ENCODE data around the gene APOM.

APOM gene

GRCh38 chr6:31705931-31706330 lies 50.2 kb downstream of the APOM start (continued):
- TF ChIP-seq SCRT1 (tag by site-specific recombination; IDR thresholded peaks at IDR 0.05; ENCODE audit: borderline replicate concordance), result no peak

- POLR2A ChIA-PET, result interaction anchor here (0.6 to 1.6 kb wide), 5 partner anchors 22 to 121 kb away, joined by 3 to 6 read pairs (median 5); partner anchors contain the start of genes CLIC1, DDAH2 and HSPA1B
- H3K36me3 ChIP-seq (ENCODE audit: control insufficient read depth in 2 of 2, insufficient read depth in 1 of 2, low read length in 2 of 2), result no peaks in the 10 kb centered on the region
- CTCF ChIA-PET, result interaction anchor here (0.7 to 1.2 kb wide), 2 partner anchors 63 to 246 kb away, joined by 3 to 4 read pairs; no protein-coding TSS in a partner anchor
- no peaks in the 10 kb centered on the region for H3K9me3 ChIP-seq (ENCODE audit: control insufficient read depth, insufficient read depth, low read depth, low read length)
- H3K4me3 ChIP-seq (ENCODE audit: low read depth, low read length), result no peak within 1 kb of the TSS
- no peaks in the 10 kb centered on the region for H3K4me1 ChIP-seq (ENCODE audit: control insufficient read depth, insufficient read depth, low read length)
- H3K27ac ChIP-seq (ENCODE audit: extremely low read depth, low read depth, low read length), result no peak within 1 kb of the TSS
- TF ChIP-seq ZNF26 (tag by site-specific recombination; IDR thresholded peaks at IDR 0.05) (no peak), ZNF362 (tag by site-specific recombination; IDR thresholded peaks at IDR 0.05) (no peak)
These were observed 50.9 kb downstream of the APOM start, which contains the start of gene LY6G6F for GRCh38 chr6:31706599-31706998. Gene LY6G6F (plus strand): TSS chr6:31706866. CDS start chr6:31706907, 41 bp downstream.

GRCh38 chr6:31707701-31708100 lies 52.0 kb downstream of the APOM start:
- Histone ChIP-seq H3K9me3 (ENCODE audit: control insufficient read depth, insufficient read depth, low read depth, low read length) (no peaks in the 10 kb centered on the region), H3K27ac (ENCODE audit: extremely low read depth, low read depth, low read length) (no peak overlapping the region), H3K4me1 (ENCODE audit: control insufficient read depth, insufficient read depth, low read length) (no peaks in the 10 kb centered on the region), H3K4me3 (ENCODE audit: low read depth, low read length) (no peak overlapping the region), H3K36me3 (ENCODE audit: control insufficient read depth in 2 of 2, insufficient read depth in 1 of 2, low read length in 2 of 2) (no peaks in the 10 kb centered on the region)
- ChIA-PET CTCF (no interaction called here), POLR2A (interaction anchor here (1.6 kb wide), 1 partner anchor 28 kb away, joined by 3 read pairs; the partner anchor contains the start of gene CLIC1)
- no peak for TF ChIP-seq ZNF2 (tag by site-specific recombination; IDR thresholded peaks at IDR 0.05)
- TF ChIP-seq ZNF174 (tag by site-specific recombination; IDR thresholded peaks at IDR 0.05), result no peak
- TF ChIP-seq ZNF266 (tag by site-specific recombination; IDR thresholded peaks at IDR 0.05; ENCODE audit: low read depth), result no peak
- no peak for TF ChIP-seq ZNF214 (tag by site-specific recombination; IDR thresholded peaks at IDR 0.05; ENCODE audit: borderline replicate concordance)
- TF ChIP-seq ZNF157 (tag by site-specific recombination; IDR thresholded peaks at IDR 0.05), result no peak
- TF ChIP-seq SCRT2 (tag by site-specific recombination; IDR thresholded peaks at IDR 0.05), result no peak
- TF ChIP-seq ZNF585B (tag by site-specific recombination; IDR thresholded peaks at IDR 0.05), result no peak
- TF ChIP-seq GFI1B (tag by site-specific recombination; IDR thresholded peaks at IDR 0.05), result no peak
- TF ChIP-seq ZNF560 (tag by site-specific recombination; IDR thresholded peaks at IDR 0.05; ENCODE audit: borderline replicate concordance), result no peak
- TF ChIP-seq ZEB2 (tag by site-specific recombination; IDR thresholded peaks at IDR 0.05), result no peak
- no peak for TF ChIP-seq ZBTB6 (tag by site-specific recombination; IDR thresholded peaks at IDR 0.05)
- no peak for TF ChIP-seq ZNF302 (tag by site-specific recombination; IDR thresholded peaks at IDR 0.05; ENCODE audit: low read depth)
- no peak for TF ChIP-seq ZNF624 (tag by site-specific recombination; IDR thresholded peaks at IDR 0.05)
- no peak for TF ChIP-seq ZNF488 (tag by site-specific recombination; IDR thresholded peaks at IDR 0.05)
- TF ChIP-seq ZSCAN30 (tag by site-specific recombination; IDR thresholded peaks at IDR 0.05), result no peak
- no peak for TF ChIP-seq ZNF623 (tag by site-specific recombination; IDR thresholded peaks at IDR 0.05)
- no peak for TF ChIP-seq ZBTB49 (tag by site-specific recombination; IDR thresholded peaks at IDR 0.05; ENCODE audit: low read depth)
- TF ChIP-seq KLF7 (tag by site-specific recombination; IDR thresholded peaks at IDR 0.05; ENCODE audit: borderline replicate concordance), result no peak
- no peak for TF ChIP-seq KLF9 (tag by site-specific recombination; IDR thresholded peaks at IDR 0.05; ENCODE audit: low read depth)
- no peak for TF ChIP-seq ZNF530 (tag by site-specific recombination; IDR thresholded peaks at IDR 0.05; ENCODE audit: low read depth)

Data from HEK293 (cell line).